Muscle layer of colon (tissue), 2 donors: ENCODE data around the gene RPP38.

ENCODE experiments used
- H3K27ac ChIP-seq: one replicate; pipeline ENCODE4 v1.7.0; 2013; ENCODE audit warnings: low read depth, mild to moderate bottlenecking, low read length, moderate library complexity
- H3K27me3 ChIP-seq, 2 donors: one replicate each; pipeline ENCODE4 v1.7.0; 2013; ENCODE audit warnings: low read length in 2 of 2, mild to moderate bottlenecking in 2 of 2; ENCODE audit not compliant: insufficient read depth in 2 of 2, control insufficient read depth in 1 of 2
- H3K36me3 ChIP-seq: one replicate; pipeline ENCODE4 v1.7.0; 2013; ENCODE audit warnings: mild to moderate bottlenecking, low read length; ENCODE audit not compliant: insufficient read depth
- H3K4me1 ChIP-seq: one replicate; pipeline ENCODE4 v1.7.0; 2013; ENCODE audit warnings: mild to moderate bottlenecking, low read length; ENCODE audit not compliant: insufficient read depth
- H3K4me3 ChIP-seq, 2 donors: one replicate each; pipeline ENCODE4 v1.7.0; 2013; ENCODE audit warnings: low read length in 2 of 2, low read depth in 1 of 2, mild to moderate bottlenecking in 1 of 2, moderate library complexity in 1 of 2
- H3K9ac ChIP-seq: one replicate; pipeline ENCODE4 v1.7.0; 2013; ENCODE audit warnings: low read length
- H3K9me3 ChIP-seq: one replicate; pipeline ENCODE4 v1.7.0; 2013; ENCODE audit warnings: mild to moderate bottlenecking, low read length
- donor health status: abdominal sarcoma.
- donor health status: Adenocarcinoma of cecum.

Gene RPP38

GRCh38 chr10:15097011-15097812, at the start of gene RPP38:
RPP38 (plus strand) TSS chr10:15097355; CDS start chr10:15103315, 5,960 bp downstream.
- peak within 1 kb of the TSS; percentile 83 for H3K9ac ChIP-seq
- peaks cover 6% of the 10 kb centered on the region for H3K36me3 ChIP-seq
- peaks cover 21% of the 10 kb centered on the region for H3K4me1 ChIP-seq
- H3K27me3 ChIP-seq = no peaks in the 10 kb centered on the region
- H3K9me3 ChIP-seq = no peaks in the 10 kb centered on the region
- peak within 1 kb of the TSS; percentile 87 to 95 for H3K4me3 ChIP-seq
- peak within 1 kb of the TSS; percentile 99 for H3K27ac ChIP-seq

DNA sequence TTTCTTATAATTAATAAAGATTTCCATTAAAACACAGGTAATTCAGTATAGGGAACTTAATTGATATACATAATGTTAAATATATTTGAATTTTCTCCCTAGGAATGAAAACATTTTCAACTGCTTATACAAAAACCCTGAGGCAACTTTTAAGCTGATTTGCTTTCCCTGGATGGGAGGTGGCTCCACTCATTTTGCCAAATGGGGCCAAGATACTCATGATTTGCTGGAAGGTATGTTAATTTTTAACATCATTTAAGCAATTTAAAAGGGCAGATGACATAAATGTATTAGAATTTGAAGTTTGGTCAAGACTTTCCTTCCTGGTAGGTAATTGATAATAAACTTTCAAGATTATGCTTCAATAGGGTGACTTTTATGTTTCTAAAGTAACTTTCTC, 47.6 kb upstream of the RPP38 start:
- Histone ChIP-seq H3K36me3 (no peaks in the 10 kb centered on the region), H3K4me3 (no peak overlapping the region), H3K9ac (no peak overlapping the region), H3K27me3 (no peaks in the 10 kb centered on the region), H3K4me1 (no peaks in the 10 kb centered on the region), H3K9me3 (no peaks in the 10 kb centered on the region), H3K27ac (no peak overlapping the region)

- no peak overlapping the region for H3K27ac ChIP-seq
- H3K9me3 ChIP-seq = no peaks in the 10 kb centered on the region
- H3K36me3 ChIP-seq = no peaks in the 10 kb centered on the region
- H3K4me1 ChIP-seq = no peaks in the 10 kb centered on the region
- no peaks in the 10 kb centered on the region for H3K27me3 ChIP-seq
- H3K4me3 ChIP-seq = no peak overlapping the region
- H3K9ac ChIP-seq = no peak overlapping the region
Observed at GRCh38 chr10:15052121-15052520, 45.0 kb upstream of the RPP38 start.

GRCh38 chr10:15053061-15053460, 44.1 kb upstream of the RPP38 start:
- Histone ChIP-seq H3K36me3 (no peaks in the 10 kb centered on the region), H3K4me1 (no peaks in the 10 kb centered on the region), H3K9ac (no peak overlapping the region), H3K27ac (no peak overlapping the region), H3K4me3 (no peak overlapping the region), H3K27me3 (no peaks in the 10 kb centered on the region), H3K9me3 (no peaks in the 10 kb centered on the region)

- Histone ChIP-seq H3K9me3 (peaks cover 7% of the 10 kb centered on the region), H3K27me3 (no peaks in the 10 kb centered on the region), H3K9ac (no peak overlapping the region), H3K27ac (no peak overlapping the region), H3K4me3 (no peak overlapping the region), H3K4me1 (no peaks in the 10 kb centered on the region), H3K36me3 (no peaks in the 10 kb centered on the region)
Observed at GRCh38 chr10:15058689-15059088, 38.5 kb upstream of the RPP38 start.

- H3K9ac ChIP-seq = no peak overlapping the region
- H3K36me3 ChIP-seq = no peaks in the 10 kb centered on the region
- H3K9me3 ChIP-seq = peaks cover 7% of the 10 kb centered on the region
- no peaks in the 10 kb centered on the region for H3K4me1 ChIP-seq
- H3K27ac ChIP-seq = no peak overlapping the region
- no peaks in the 10 kb centered on the region for H3K27me3 ChIP-seq
- H3K4me3 ChIP-seq = no peak overlapping the region
Observed at GRCh38 chr10:15059914-15060313, 37.2 kb upstream of the RPP38 start.

DNA sequence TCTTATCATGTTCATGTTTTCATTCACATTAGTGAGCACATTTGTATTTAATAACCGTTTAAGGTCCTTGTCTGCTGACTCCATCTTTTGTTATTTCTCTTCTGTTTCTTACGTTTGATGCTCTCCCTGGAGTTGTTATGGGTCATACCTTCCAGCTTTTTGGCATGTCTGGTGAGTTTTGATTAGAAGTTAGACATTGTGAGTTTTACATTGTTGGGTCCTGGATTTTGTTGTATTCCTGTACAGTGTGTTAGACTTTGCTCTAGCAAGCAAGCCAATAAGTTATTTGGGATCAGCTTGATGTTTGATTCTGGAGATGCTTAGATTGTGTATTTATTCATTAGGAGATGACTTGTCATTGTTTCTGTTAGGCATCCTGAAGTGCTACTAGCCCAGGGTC, 36.5 kb upstream of the RPP38 start:
- H3K9me3 ChIP-seq = peaks cover 7% of the 10 kb centered on the region
- no peaks in the 10 kb centered on the region for H3K36me3 ChIP-seq
- H3K4me1 ChIP-seq = no peaks in the 10 kb centered on the region
- no peak overlapping the region for H3K9ac ChIP-seq
- no peak overlapping the region for H3K4me3 ChIP-seq
- no peak overlapping the region for H3K27ac ChIP-seq
- no peaks in the 10 kb centered on the region for H3K27me3 ChIP-seq

DNA sequence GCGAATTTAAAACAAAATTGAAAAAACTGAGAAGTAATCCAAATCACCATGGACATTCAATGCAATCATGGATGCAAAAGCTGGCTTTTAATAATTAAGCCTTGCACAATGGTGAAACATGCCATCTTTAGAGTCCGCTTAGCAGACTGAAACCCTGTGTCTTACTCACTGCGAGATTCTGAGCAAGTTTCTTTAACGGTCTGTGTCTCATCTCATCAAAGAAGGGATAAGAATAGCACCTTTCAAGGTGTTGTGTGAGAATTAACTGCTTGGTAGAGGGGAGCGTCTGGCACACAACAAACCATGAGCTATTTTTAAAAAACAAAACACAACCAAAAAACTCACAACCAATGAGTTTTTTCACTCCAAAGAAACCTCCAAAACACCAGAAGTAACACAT, 30.0 kb upstream of the RPP38 start:
- H3K27me3 ChIP-seq = no peaks in the 10 kb centered on the region

GRCh38 chr10:15068802-15069201, 28.4 kb upstream of the RPP38 start:
- H3K9ac ChIP-seq = no peak overlapping the region
- no peaks in the 10 kb centered on the region for H3K9me3 ChIP-seq
- H3K27me3 ChIP-seq = no peaks in the 10 kb centered on the region
- H3K4me3 ChIP-seq = no peak overlapping the region
- no peak overlapping the region for H3K27ac ChIP-seq
- H3K36me3 ChIP-seq = no peaks in the 10 kb centered on the region
- no peaks in the 10 kb centered on the region for H3K4me1 ChIP-seq

More for the DNA sequence above, 30.0 kb upstream of the RPP38 start:
- Histone ChIP-seq H3K9ac (no peak overlapping the region), H3K9me3 (no peaks in the 10 kb centered on the region), H3K4me1 (no peaks in the 10 kb centered on the region), H3K27ac (no peak overlapping the region), H3K36me3 (no peaks in the 10 kb centered on the region), H3K4me3 (no peak overlapping the region)

GRCh38 chr10:15069230-15069629, 27.9 kb upstream of the RPP38 start:
- H3K4me3 ChIP-seq = no peak overlapping the region
- no peak overlapping the region for H3K9ac ChIP-seq
- no peaks in the 10 kb centered on the region for H3K27me3 ChIP-seq

GRCh38 chr10:15072358-15072757, 24.8 kb upstream of the RPP38 start:
- H3K9ac ChIP-seq = no peak overlapping the region
- no peaks in the 10 kb centered on the region for H3K4me1 ChIP-seq
- H3K36me3 ChIP-seq = no peaks in the 10 kb centered on the region
- H3K4me3 ChIP-seq = no peak overlapping the region
- no peak overlapping the region for H3K27ac ChIP-seq
- no peaks in the 10 kb centered on the region for H3K9me3 ChIP-seq
- H3K27me3 ChIP-seq = no peaks in the 10 kb centered on the region

More at GRCh38 chr10:15069230-15069629, 27.9 kb upstream of the RPP38 start:
- Histone ChIP-seq H3K27ac (no peak overlapping the region), H3K9me3 (no peaks in the 10 kb centered on the region), H3K4me1 (no peaks in the 10 kb centered on the region), H3K36me3 (no peaks in the 10 kb centered on the region)

DNA sequence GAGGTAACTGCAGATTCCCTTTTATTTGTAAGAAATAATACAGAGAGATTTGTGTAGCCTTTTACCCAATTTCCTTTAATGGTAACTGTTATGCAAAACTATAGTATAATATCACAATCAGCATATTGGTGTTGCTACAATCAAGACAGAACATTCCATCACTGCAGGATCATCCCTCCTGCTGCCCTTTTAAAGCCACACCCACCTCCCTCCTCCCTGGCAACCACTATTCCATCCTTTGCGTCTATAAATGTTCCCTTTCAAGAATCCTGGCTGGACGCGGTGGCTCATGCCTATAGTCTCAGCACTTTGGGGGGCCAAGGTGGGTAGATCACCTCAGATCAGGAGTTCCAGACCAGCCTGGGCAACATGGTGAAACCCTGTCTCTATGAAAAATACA, 21.7 kb upstream of the RPP38 start:
- H3K4me1 ChIP-seq = no peaks in the 10 kb centered on the region
- H3K27ac ChIP-seq = no peak overlapping the region
- no peak overlapping the region for H3K4me3 ChIP-seq
- no peaks in the 10 kb centered on the region for H3K9me3 ChIP-seq
- H3K36me3 ChIP-seq = no peaks in the 10 kb centered on the region
- no peaks in the 10 kb centered on the region for H3K27me3 ChIP-seq
- H3K9ac ChIP-seq = no peak overlapping the region
